ENCODE data around the gene DPP9. TPM values are rescaled to one million over a fixed set of nuclear protein-coding genes. Genes with fewer than 3 reads are reported as not detected.

The DPP9 gene
- total and polyA plus RNA-seq, 2 of the 13 experiments (the other 11 are each of a cell fraction or from before 2014, with no cell fraction given): 8.4 to 25.8 TPM

DNA sequence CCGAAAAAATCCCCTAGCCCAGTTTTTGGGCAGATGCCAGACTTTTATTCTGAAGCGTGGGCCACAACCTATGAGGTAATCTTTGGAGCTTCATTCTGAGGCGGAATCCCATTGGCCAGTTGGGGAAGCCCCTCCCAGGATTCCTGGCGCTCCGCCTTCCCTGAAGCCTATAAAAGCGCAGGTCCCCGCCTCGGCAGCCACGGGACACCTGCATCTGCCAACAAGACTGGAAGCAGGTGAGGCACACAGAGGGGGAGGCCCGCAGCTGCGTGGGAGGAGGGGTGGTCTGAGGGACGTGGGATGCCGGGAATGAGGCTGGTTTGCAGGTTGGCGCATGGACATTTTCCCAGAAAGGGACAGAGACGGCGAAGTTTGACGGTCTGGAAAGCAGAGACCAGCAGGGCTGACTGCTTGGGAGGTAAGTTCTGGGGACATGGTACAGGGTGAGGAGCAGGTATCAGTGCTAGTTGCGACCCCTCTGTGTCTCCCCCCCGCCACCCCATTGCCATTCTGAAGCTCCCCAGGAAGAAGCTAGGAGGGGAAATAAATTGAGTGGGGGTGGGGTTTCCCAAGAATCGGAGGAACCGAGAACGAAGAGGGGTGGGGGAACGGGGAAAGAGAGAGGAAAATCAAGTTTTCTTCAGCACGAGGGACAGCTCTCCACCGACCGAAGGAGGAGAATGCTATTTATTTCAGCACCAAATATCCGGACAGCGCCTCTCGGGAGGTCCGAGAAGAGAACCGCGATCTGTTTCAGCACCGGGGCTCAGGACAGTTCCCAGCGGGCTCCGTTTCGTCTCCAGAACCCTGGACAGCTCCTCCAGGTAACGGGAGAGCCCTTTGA lies 45.5 kb upstream of the DPP9 start (continued):
- TF ChIP-seq, protein P1, sequence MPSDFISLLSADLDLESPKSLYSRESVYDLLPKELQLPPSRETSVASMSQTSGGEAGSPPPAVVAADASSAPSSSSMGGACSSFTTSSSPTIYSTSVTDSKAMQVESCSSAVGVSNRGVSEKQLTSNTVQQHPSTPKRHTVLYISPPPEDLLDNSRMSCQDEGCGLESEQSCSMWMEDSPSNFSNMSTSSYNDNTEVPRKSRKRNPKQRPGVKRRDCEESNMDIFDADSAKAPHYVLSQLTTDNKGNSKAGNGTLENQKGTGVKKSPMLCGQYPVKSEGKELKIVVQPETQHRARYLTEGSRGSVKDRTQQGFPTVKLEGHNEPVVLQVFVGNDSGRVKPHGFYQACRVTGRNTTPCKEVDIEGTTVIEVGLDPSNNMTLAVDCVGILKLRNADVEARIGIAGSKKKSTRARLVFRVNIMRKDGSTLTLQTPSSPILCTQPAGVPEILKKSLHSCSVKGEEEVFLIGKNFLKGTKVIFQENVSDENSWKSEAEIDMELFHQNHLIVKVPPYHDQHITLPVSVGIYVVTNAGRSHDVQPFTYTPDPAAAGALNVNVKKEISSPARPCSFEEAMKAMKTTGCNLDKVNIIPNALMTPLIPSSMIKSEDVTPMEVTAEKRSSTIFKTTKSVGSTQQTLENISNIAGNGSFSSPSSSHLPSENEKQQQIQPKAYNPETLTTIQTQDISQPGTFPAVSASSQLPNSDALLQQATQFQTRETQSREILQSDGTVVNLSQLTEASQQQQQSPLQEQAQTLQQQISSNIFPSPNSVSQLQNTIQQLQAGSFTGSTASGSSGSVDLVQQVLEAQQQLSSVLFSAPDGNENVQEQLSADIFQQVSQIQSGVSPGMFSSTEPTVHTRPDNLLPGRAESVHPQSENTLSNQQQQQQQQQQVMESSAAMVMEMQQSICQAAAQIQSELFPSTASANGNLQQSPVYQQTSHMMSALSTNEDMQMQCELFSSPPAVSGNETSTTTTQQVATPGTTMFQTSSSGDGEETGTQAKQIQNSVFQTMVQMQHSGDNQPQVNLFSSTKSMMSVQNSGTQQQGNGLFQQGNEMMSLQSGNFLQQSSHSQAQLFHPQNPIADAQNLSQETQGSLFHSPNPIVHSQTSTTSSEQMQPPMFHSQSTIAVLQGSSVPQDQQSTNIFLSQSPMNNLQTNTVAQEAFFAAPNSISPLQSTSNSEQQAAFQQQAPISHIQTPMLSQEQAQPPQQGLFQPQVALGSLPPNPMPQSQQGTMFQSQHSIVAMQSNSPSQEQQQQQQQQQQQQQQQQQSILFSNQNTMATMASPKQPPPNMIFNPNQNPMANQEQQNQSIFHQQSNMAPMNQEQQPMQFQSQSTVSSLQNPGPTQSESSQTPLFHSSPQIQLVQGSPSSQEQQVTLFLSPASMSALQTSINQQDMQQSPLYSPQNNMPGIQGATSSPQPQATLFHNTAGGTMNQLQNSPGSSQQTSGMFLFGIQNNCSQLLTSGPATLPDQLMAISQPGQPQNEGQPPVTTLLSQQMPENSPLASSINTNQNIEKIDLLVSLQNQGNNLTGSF (CRISPR knock-in tag; IDR thresholded peaks at IDR 0.05): peak; percentile 100
- TF ChIP-seq, protein P2, sequence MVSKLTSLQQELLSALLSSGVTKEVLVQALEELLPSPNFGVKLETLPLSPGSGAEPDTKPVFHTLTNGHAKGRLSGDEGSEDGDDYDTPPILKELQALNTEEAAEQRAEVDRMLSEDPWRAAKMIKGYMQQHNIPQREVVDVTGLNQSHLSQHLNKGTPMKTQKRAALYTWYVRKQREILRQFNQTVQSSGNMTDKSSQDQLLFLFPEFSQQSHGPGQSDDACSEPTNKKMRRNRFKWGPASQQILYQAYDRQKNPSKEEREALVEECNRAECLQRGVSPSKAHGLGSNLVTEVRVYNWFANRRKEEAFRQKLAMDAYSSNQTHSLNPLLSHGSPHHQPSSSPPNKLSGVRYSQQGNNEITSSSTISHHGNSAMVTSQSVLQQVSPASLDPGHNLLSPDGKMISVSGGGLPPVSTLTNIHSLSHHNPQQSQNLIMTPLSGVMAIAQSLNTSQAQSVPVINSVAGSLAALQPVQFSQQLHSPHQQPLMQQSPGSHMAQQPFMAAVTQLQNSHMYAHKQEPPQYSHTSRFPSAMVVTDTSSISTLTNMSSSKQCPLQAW (CRISPR knock-in tag; IDR thresholded peaks at IDR 0.05): peak; percentile 99
- TF ChIP-seq, protein P3, sequence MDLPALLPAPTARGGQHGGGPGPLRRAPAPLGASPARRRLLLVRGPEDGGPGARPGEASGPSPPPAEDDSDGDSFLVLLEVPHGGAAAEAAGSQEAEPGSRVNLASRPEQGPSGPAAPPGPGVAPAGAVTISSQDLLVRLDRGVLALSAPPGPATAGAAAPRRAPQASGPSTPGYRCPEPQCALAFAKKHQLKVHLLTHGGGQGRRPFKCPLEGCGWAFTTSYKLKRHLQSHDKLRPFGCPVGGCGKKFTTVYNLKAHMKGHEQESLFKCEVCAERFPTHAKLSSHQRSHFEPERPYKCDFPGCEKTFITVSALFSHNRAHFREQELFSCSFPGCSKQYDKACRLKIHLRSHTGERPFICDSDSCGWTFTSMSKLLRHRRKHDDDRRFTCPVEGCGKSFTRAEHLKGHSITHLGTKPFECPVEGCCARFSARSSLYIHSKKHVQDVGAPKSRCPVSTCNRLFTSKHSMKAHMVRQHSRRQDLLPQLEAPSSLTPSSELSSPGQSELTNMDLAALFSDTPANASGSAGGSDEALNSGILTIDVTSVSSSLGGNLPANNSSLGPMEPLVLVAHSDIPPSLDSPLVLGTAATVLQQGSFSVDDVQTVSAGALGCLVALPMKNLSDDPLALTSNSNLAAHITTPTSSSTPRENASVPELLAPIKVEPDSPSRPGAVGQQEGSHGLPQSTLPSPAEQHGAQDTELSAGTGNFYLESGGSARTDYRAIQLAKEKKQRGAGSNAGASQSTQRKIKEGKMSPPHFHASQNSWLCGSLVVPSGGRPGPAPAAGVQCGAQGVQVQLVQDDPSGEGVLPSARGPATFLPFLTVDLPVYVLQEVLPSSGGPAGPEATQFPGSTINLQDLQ (CRISPR knock-in tag; IDR thresholded peaks at IDR 0.05): peak; percentile 99
- TF ChIP-seq, protein P4, sequence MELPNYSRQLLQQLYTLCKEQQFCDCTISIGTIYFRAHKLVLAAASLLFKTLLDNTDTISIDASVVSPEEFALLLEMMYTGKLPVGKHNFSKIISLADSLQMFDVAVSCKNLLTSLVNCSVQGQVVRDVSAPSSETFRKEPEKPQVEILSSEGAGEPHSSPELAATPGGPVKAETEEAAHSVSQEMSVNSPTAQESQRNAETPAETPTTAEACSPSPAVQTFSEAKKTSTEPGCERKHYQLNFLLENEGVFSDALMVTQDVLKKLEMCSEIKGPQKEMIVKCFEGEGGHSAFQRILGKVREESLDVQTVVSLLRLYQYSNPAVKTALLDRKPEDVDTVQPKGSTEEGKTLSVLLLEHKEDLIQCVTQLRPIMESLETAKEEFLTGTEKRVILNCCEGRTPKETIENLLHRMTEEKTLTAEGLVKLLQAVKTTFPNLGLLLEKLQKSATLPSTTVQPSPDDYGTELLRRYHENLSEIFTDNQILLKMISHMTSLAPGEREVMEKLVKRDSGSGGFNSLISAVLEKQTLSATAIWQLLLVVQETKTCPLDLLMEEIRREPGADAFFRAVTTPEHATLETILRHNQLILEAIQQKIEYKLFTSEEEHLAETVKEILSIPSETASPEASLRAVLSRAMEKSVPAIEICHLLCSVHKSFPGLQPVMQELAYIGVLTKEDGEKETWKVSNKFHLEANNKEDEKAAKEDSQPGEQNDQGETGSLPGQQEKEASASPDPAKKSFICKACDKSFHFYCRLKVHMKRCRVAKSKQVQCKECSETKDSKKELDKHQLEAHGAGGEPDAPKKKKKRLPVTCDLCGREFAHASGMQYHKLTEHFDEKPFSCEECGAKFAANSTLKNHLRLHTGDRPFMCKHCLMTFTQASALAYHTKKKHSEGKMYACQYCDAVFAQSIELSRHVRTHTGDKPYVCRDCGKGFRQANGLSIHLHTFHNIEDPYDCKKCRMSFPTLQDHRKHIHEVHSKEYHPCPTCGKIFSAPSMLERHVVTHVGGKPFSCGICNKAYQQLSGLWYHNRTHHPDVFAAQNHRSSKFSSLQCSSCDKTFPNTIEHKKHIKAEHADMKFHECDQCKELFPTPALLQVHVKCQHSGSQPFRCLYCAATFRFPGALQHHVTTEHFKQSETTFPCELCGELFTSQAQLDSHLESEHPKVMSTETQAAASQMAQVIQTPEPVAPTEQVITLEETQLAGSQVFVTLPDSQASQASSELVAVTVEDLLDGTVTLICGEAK (IDR thresholded peaks at IDR 0.05): no peak; the same call in 1 of the 2 replicates
- TF ChIP-seq, protein P4 (CRISPR knock-in tag; IDR thresholded peaks at IDR 0.05): peak; percentile 98
- TF ChIP-seq ZNF296 (CRISPR knock-in tag; conservative IDR thresholded peaks at IDR 0.05) (peak; percentile 100), REL (CRISPR knock-in tag; conservative IDR thresholded peaks at IDR 0.05) (peak; percentile 100), ZNF878 (CRISPR knock-in tag; IDR thresholded peaks at IDR 0.05) (peak; percentile 100)
